CD14-positive monocyte (primary cell): ENCODE measurements around the gene ANKRD29. TPM values are rescaled to one million over a fixed set of nuclear protein-coding genes. Genes with fewer than 3 reads are reported as not detected.
A peak's percentile ranks its signal among the peaks of the same experiment; 100 is the strongest.

Experiments
- DNase-seq, 3 donors: peaks; one replicate each; pipeline ENCODE4 v3.0.0-alpha.2; 2011 to 2022
- H2AFZ ChIP-seq: 2 replicates; pipeline ENCODE4 v1.6.0; 2012; ENCODE audit warnings: mild to moderate bottlenecking, low read depth, low read length, inconsistent platforms; ENCODE audit not compliant: insufficient read depth, poor library complexity, severe bottlenecking
- H3K27ac ChIP-seq, 2 donors: 1 replicate in 1 of 2; 2 replicates in 1 of 2; pipeline ENCODE4 v1.5.1; 2012 to 2013; ENCODE audit warnings: low read length in 2 of 2, control low read depth in 1 of 2, inconsistent platforms in 1 of 2, low read depth in 1 of 2, mild to moderate bottlenecking in 1 of 2
- H3K27me3 ChIP-seq, 2 donors: one replicate each; pipeline versions ENCODE4 v1.6.0 to v1.6.1; 2011 to 2013; ENCODE audit warnings: low read length in 2 of 2; ENCODE audit not compliant: control insufficient read depth in 2 of 2, insufficient read depth in 2 of 2
- H3K36me3 ChIP-seq, 2 donors: replicated peaks in 1 of 2; 1 replicate in 1 of 2; 2 replicates in 1 of 2; pipeline versions ENCODE4 v1.5.1 to v1.6.1; 2012 to 2013; ENCODE audit warnings: low read length in 2 of 2, control low read depth in 1 of 2, inconsistent platforms in 1 of 2, mild to moderate bottlenecking in 1 of 2; ENCODE audit not compliant: insufficient read depth in 2 of 2, control insufficient read depth in 1 of 2
- H3K4me1 ChIP-seq, 2 donors: 1 replicate in 1 of 2; 2 replicates in 1 of 2; pipeline versions ENCODE4 v1.5.1 to v1.6.1; 2012 to 2013; ENCODE audit warnings: low read length in 2 of 2, control low read depth in 1 of 2, inconsistent platforms in 1 of 2, mild to moderate bottlenecking in 1 of 2, moderate library complexity in 1 of 2; ENCODE audit not compliant: insufficient read depth in 2 of 2, control insufficient read depth in 1 of 2
- H3K4me2 ChIP-seq: replicated peaks from 2 replicates; pipeline ENCODE3; 2012; ENCODE audit warnings: low read length, moderate library complexity, mild to moderate bottlenecking; ENCODE audit not compliant: poor library complexity, severe bottlenecking; ENCODE audit errors: extremely low read depth
- H3K4me3 ChIP-seq, 3 experiments: fragments of 200-600 bp in 1 of 3; sonication (generic) in 1 of 3; replicated peaks in 1 of 3; 1 replicate in 2 of 3; 2 replicates in 1 of 3; pipeline ENCODE4 v1.5.1; 2011 to 2013; ENCODE audit warnings: low read length in 3 of 3, mild to moderate bottlenecking in 3 of 3, control low read depth in 2 of 3, low read depth in 2 of 3, inconsistent platforms in 1 of 3, moderate library complexity in 1 of 3
- H3K79me2 ChIP-seq: 2 replicates; pipeline ENCODE4 v1.6.0; 2012; ENCODE audit warnings: mild to moderate bottlenecking, control low read depth, inconsistent platforms, low read length, moderate library complexity; ENCODE audit not compliant: insufficient read depth
- H3K9ac ChIP-seq: 2 replicates; pipeline ENCODE4 v1.6.0; 2017; ENCODE audit warnings: low read length, mild to moderate bottlenecking; ENCODE audit not compliant: insufficient read depth, poor library complexity, severe bottlenecking
- H3K9me3 ChIP-seq, 2 donors: replicated peaks in 1 of 2; 1 replicate in 1 of 2; 2 replicates in 1 of 2; pipeline versions ENCODE4 v1.5.1 to v1.6.1; 2012 to 2013; ENCODE audit warnings: low read length in 2 of 2, control low read depth in 1 of 2; ENCODE audit not compliant: control insufficient read depth in 1 of 2, insufficient read depth in 1 of 2
- H4K20me1 ChIP-seq: 2 replicates; pipeline ENCODE4 v1.6.0; 2012; ENCODE audit warnings: mild to moderate bottlenecking, low read length, control low read depth, moderate library complexity; ENCODE audit not compliant: insufficient read depth
- H3K27ac Mint-ChIP-seq, 7 donors: one replicate each; pipeline ENCODE4 v1.8.0; 2020; ENCODE audit warnings: mild to moderate bottlenecking in 7 of 7, mixed read lengths in 7 of 7, moderate library complexity in 6 of 7, inconsistent platforms in 2 of 7
- H3K27me3 Mint-ChIP-seq, 3 donors: one replicate each; pipeline ENCODE4 v1.8.0; 2021 to 2022; ENCODE audit warnings: low read depth in 3 of 3, mild to moderate bottlenecking in 3 of 3, mixed read lengths in 3 of 3, moderate library complexity in 3 of 3, inconsistent platforms in 1 of 3
- H3K36me3 Mint-ChIP-seq, 2 donors: one replicate each; pipeline ENCODE4 v1.8.0; 2020; ENCODE audit warnings: mixed read lengths in 2 of 2, inconsistent platforms in 1 of 2, mild to moderate bottlenecking in 1 of 2
- H3K4me1 Mint-ChIP-seq: one replicate; pipeline ENCODE4 v1.8.0; 2020; ENCODE audit warnings: mild to moderate bottlenecking, mixed read lengths
- H3K4me3 Mint-ChIP-seq, 2 donors: one replicate each; pipeline ENCODE4 v1.8.0; 2020; ENCODE audit warnings: mild to moderate bottlenecking in 2 of 2, mixed read lengths in 2 of 2, moderate library complexity in 1 of 2
- H3K9me3 Mint-ChIP-seq, 7 donors: one replicate each; pipeline ENCODE4 v1.8.0; 2020 to 2022; ENCODE audit warnings: mixed read lengths in 7 of 7, mild to moderate bottlenecking in 6 of 7, moderate library complexity in 6 of 7, inconsistent platforms in 2 of 7
- WGBS: methylation state at CpG from one replicate; pipeline ENCODE4 v1.1.5; 2013; ENCODE audit warnings: missing lambda C conversion rate; ENCODE audit not compliant: insufficient coverage; 5-methylcytosine and 5-hydroxymethylcytosine counted together
- intact Hi-C, 2 donors: fragments of 100-400 bp; cut with micrococcal nuclease; formaldehyde crosslinking; loops; one replicate each; pipeline versions ENCODE4 v1.15.0 to v1.15.1; 2023
- polyA plus RNA-seq, 3 donors: library from polyadenylated mRNA; depleted of rRNA in 1 of 3; unstranded in 2 of 3; stranded (reverse) in 1 of 3; fragments of 300-500 nt in 2 of 3; fragments of >200 nt in 1 of 3; fragmentation: Illumina TruSeq in 2 of 3; gene quantifications; 1 replicate in 2 of 3; 2 replicates in 1 of 3; pipeline ENCODE4 v1.2.3, GENCODE V29; 2012 to 2021
- TF ChIP-seq, protein P1 (sequence below): fragments of 200-600 bp; IDR thresholded peaks from one replicate; pipeline ENCODE4 v1.8.0; 2022; ENCODE audit warnings: antibody characterized with exemption, mild to moderate bottlenecking

Gene ANKRD29
- polyA plus RNA-seq, 3 donors: 0.03 to 0.11 TPM; not detected in 1

DNA sequence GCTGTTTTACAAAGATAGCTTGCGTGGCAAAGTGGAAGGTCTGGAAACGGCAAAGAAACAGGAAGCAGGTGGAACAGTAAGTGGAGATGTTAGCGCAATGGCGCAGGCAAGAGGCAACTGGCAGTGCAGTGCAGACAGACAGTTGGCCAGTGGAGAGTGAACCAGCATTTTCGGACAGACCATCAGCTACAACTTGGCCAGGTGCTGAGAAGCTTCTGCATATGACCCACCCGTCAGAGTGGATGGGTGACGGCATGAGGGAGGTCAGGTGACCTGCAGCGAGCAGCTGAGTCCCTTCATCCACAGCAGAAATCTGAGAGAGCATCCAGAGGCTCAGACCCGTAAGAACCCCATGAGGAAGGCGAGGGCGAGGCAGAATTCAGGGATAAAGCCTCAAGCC lies 110.2 kb downstream of the ANKRD29 start:
- intact Hi-C loops: no loop called here
- Histone ChIP-seq H3K9me3 (no peaks in the 10 kb centered on the region), H4K20me1 (peaks cover 6% of the 10 kb centered on the region), H2AFZ (no peak overlapping the region), H3K4me3 (no peak overlapping the region), H3K79me2 (no peaks in the 10 kb centered on the region), H3K4me1 (no peaks in the 10 kb centered on the region), H3K36me3 (peaks cover 79 to 100% of the 10 kb centered on the region in 2 donors), H3K27ac (no peak overlapping the region), H3K4me2 (no peak overlapping the region), H3K27me3 (no peaks in the 10 kb centered on the region), H3K9ac (no peak overlapping the region)
- Mint-ChIP-seq H3K4me1 (peaks cover 2% of the 10 kb centered on the region), H3K4me3 (no peak overlapping the region), H3K36me3 (peaks cover 91 to 99% of the 10 kb centered on the region in 2 donors), H3K27ac (peak overlapping the region in 2 of 7 donors; percentile 19 to 33), H3K27me3 (no peaks in the 10 kb centered on the region), H3K9me3 (peaks cover 0 to 3% (median 0%) of the 10 kb centered on the region in 7 donors)
- 69% methylated on average over 9 of the region's 11 CpGs for WGBS
- no peak for DNase-seq
- TF ChIP-seq, protein P1, sequence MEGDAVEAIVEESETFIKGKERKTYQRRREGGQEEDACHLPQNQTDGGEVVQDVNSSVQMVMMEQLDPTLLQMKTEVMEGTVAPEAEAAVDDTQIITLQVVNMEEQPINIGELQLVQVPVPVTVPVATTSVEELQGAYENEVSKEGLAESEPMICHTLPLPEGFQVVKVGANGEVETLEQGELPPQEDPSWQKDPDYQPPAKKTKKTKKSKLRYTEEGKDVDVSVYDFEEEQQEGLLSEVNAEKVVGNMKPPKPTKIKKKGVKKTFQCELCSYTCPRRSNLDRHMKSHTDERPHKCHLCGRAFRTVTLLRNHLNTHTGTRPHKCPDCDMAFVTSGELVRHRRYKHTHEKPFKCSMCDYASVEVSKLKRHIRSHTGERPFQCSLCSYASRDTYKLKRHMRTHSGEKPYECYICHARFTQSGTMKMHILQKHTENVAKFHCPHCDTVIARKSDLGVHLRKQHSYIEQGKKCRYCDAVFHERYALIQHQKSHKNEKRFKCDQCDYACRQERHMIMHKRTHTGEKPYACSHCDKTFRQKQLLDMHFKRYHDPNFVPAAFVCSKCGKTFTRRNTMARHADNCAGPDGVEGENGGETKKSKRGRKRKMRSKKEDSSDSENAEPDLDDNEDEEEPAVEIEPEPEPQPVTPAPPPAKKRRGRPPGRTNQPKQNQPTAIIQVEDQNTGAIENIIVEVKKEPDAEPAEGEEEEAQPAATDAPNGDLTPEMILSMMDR: no peak

DNA sequence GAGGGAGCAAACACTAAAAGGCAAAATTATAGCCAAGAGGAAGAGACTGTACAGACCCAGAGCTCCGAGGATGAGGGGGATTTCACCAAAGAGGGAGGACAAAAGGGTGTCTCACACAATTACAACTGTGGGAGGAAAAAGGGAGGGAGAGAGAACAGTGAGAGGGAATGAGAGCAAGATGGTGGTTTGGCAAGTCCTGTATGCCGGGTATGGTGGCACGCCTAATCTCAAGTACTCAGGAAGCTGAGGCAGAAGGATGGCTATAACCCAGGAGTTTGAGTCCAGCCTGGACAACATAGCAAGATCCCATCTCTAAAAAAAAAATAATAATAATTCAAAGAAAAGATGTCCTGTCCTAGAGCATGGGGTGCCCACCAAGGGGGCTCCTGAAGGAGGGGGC lies 110.7 kb downstream of the ANKRD29 start:
- intact Hi-C loops: no loop called here
- Histone ChIP-seq H3K79me2 (no peaks in the 10 kb centered on the region), H3K27me3 (no peaks in the 10 kb centered on the region), H3K4me2 (no peak overlapping the region), H2AFZ (no peak overlapping the region), H3K36me3 (peaks cover 78 to 100% of the 10 kb centered on the region in 2 donors), H3K9me3 (no peaks in the 10 kb centered on the region), H3K4me3 (no peak overlapping the region), H3K27ac (no peak overlapping the region), H4K20me1 (peaks cover 6% of the 10 kb centered on the region), H3K9ac (no peak overlapping the region), H3K4me1 (no peaks in the 10 kb centered on the region)
- Mint-ChIP-seq H3K4me1 (peaks cover 2% of the 10 kb centered on the region), H3K9me3 (peaks cover 0 to 3% (median 0%) of the 10 kb centered on the region in 7 donors), H3K36me3 (peaks cover 91 to 99% of the 10 kb centered on the region in 2 donors), H3K27ac (no peak overlapping the region), H3K4me3 (no peak overlapping the region), H3K27me3 (no peaks in the 10 kb centered on the region)
- WGBS: 100% methylated on average over 1 of the region's 3 CpGs
- TF ChIP-seq, protein P1: no peak
- no peak for DNase-seq
